ENCODE results near the gene PPFIA2. TPM values are rescaled to one million over a fixed set of nuclear protein-coding genes. Genes with fewer than 3 reads are reported as not detected.
A peak's percentile ranks its signal among the peaks of the same experiment; 100 is the strongest.
"Not testable (repeated sequence)": the region's sequence is repeated elsewhere in the genome, so short reads cannot be mapped to it uniquely, and the experiment has no call there.

The PPFIA2 gene
- total and polyA plus RNA-seq, 8 donors = 0.15 to 9.9 (median 2.2) TPM

DNA sequence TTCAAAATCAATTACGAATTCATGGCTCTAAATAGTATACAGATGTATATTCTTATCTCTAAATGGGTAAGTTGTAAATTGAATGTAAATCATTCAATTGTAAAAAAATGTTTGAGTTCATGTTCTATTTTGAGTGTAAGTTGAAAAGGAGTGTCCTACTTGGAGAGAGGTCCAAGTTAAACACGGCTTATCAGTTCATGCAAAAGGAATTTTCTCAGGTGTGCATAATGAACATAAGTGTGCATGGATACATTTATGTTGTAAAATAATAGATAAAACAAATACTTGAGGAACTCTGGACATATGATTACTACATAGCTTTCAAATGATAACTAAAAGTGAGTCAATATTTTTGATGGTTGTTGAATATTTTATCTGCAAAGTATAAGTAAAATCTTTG lies 79.5 kb downstream of the PPFIA2 start:
- H3K9me3 ChIP-seq = no peaks in the 10 kb centered on the region
- no peak overlapping the region for H3K4me3 ChIP-seq
- no peak overlapping the region for H3K27ac ChIP-seq
- H3K27me3 ChIP-seq = no peaks in the 10 kb centered on the region
- DNase-seq = no peak
- H3K4me1 ChIP-seq = no peaks in the 10 kb centered on the region
- H3K36me3 ChIP-seq = no peaks in the 10 kb centered on the region
- intact Hi-C loops (cut with DNase I; ENCODE audit: low total_unique reads) = no loop called here
- TF ChIP-seq POLR2AphosphoS5 (IDR thresholded peaks at IDR 0.05) (no peak), EP300 (IDR thresholded peaks at IDR 0.05) (no peak), POLR2A (IDR thresholded peaks at IDR 0.05) (no peak)
- TF ChIP-seq, protein P1, sequence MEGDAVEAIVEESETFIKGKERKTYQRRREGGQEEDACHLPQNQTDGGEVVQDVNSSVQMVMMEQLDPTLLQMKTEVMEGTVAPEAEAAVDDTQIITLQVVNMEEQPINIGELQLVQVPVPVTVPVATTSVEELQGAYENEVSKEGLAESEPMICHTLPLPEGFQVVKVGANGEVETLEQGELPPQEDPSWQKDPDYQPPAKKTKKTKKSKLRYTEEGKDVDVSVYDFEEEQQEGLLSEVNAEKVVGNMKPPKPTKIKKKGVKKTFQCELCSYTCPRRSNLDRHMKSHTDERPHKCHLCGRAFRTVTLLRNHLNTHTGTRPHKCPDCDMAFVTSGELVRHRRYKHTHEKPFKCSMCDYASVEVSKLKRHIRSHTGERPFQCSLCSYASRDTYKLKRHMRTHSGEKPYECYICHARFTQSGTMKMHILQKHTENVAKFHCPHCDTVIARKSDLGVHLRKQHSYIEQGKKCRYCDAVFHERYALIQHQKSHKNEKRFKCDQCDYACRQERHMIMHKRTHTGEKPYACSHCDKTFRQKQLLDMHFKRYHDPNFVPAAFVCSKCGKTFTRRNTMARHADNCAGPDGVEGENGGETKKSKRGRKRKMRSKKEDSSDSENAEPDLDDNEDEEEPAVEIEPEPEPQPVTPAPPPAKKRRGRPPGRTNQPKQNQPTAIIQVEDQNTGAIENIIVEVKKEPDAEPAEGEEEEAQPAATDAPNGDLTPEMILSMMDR (IDR thresholded peaks at IDR 0.05) = no peak
- WGBS, 5 donors = 33 to 56% (median 35%) methylated on average over 2 of the region's 2 CpGs

DNA sequence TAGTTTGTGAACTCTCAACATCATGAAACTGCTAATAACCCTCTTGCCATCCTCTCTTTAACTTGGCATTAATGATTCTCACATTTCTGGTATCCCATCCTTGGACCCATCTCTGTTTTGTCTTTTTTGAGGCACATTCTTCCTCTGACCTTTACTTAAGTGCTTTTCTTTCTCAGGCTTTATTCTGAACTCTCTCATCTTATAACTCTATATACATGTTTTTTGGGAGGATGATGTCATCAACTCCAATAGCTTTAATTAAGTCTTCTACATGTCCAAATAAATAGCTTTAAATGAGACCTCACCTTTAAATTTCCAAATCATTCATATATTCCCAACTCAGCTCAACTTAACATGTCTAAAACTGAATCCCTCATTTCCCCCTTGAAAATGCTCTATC lies 88.4 kb downstream of the PPFIA2 start:
- no peaks in the 10 kb centered on the region for H3K4me1 ChIP-seq
- no peaks in the 10 kb centered on the region for H3K9me3 ChIP-seq
- TF ChIP-seq POLR2A (IDR thresholded peaks at IDR 0.05) (no peak), POLR2AphosphoS5 (IDR thresholded peaks at IDR 0.05) (no peak), EP300 (IDR thresholded peaks at IDR 0.05) (no peak)
- TF ChIP-seq, protein P1 (IDR thresholded peaks at IDR 0.05) = no peak
- no peaks in the 10 kb centered on the region for H3K36me3 ChIP-seq
- no peaks in the 10 kb centered on the region for H3K27me3 ChIP-seq
- H3K27ac ChIP-seq = no peak overlapping the region
- intact Hi-C loops (cut with DNase I; ENCODE audit: low total_unique reads) = no loop called here
- DNase-seq = no peak
- no peak overlapping the region for H3K4me3 ChIP-seq

DNA sequence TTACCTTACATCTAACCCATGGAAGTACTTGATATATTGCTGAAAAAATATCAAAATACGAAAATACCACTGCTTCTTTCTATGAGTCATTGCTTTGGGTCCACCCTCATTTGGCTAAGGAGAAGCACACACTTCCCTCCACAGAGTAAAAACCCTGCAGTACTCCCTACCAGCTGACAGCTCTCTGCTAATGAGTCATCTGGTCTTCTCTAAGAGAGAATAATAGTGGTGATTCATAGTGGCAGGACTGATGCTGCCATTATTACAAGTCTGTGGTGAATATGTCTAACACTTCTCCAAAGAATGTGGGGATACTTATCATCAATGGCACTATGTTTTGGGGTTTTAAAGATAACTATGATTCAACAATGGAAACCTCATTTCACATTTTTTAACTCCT lies 90.7 kb downstream of the PPFIA2 start:
- H3K9me3 ChIP-seq = no peaks in the 10 kb centered on the region
- intact Hi-C loops (cut with DNase I; ENCODE audit: low total_unique reads) = no loop called here

DNA sequence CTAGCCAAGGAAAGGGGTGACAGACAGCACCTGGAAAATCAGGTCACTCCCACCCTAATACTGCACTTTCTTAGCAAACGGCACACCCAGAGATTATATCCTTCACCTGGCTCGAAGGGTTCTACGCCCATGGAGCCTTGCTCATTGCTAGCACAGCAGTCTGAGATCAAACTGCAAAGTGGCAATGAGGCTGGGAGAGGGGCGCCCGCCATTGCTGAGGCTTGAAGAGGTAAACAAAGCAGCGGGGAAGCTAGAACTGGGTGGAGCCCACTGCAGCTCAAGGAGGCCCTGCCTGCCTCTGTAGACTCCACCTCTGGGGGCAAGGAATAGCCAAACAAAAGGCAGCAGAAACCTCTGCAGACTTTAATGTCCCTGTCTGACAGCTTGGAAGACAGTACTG lies 99.8 kb downstream of the PPFIA2 start:
- H3K4me1 ChIP-seq; H3K9me3 ChIP-seq; H3K36me3 ChIP-seq; intact Hi-C loops (cut with DNase I; ENCODE audit: low total_unique reads); H3K27ac ChIP-seq; H3K27me3 ChIP-seq; H3K4me3 ChIP-seq; DNase-seq: not testable (repeated sequence)
- 82 to 84% (median 84%) methylated on average over 6 of the region's 6 CpGs for WGBS, 5 donors

More for the DNA sequence above, 90.7 kb downstream of the PPFIA2 start:
- H3K4me3 ChIP-seq = no peak overlapping the region
- no peak overlapping the region for H3K27ac ChIP-seq
- H3K4me1 ChIP-seq = no peaks in the 10 kb centered on the region
- no peaks in the 10 kb centered on the region for H3K27me3 ChIP-seq
- no peaks in the 10 kb centered on the region for H3K36me3 ChIP-seq
- 11 to 28% (median 19%) methylated on average over 1 of the region's 1 CpG for WGBS, 5 donors
- no peak for DNase-seq
- TF ChIP-seq, protein P1 (IDR thresholded peaks at IDR 0.05) = no peak
- no peak for TF ChIP-seq POLR2AphosphoS5 (IDR thresholded peaks at IDR 0.05)
- no peak for TF ChIP-seq EP300 (IDR thresholded peaks at IDR 0.05)
- no peak for TF ChIP-seq POLR2A (IDR thresholded peaks at IDR 0.05)

DNA sequence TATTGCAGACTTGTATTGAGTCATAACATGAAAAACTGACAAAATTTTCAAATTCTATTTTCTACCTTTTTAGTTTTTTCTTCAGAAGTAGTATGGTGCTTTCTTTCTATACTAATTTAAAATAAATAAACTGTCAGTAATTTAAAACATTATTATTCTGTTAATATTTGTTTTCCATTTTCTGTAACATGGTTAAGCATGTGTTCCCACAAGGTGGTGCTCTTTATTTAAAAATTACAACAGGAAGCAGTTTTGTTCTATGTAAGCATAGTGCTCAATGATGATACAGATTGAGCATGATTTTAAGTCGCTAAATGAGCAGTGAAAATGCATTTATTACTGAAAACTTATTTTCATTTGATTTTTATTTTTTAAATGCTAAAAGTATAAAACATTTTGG lies 114.6 kb downstream of the PPFIA2 start:
- Histone ChIP-seq H3K36me3 (no peaks in the 10 kb centered on the region), H3K9me3 (no peaks in the 10 kb centered on the region), H3K27ac (no peak overlapping the region), H3K27me3 (no peaks in the 10 kb centered on the region), H3K4me3 (no peak overlapping the region), H3K4me1 (no peaks in the 10 kb centered on the region)
- peak in 1 of 2 donors; percentile 74 for DNase-seq
- TF ChIP-seq, protein P1 (IDR thresholded peaks at IDR 0.05) = peak in 4 of 7 experiments; percentile 24 to 60 (median 46)
- TF ChIP-seq EP300 (IDR thresholded peaks at IDR 0.05) = no peak
- TF ChIP-seq POLR2AphosphoS5 (IDR thresholded peaks at IDR 0.05) = no peak
- 0 to 4% (median 2%) methylated on average over 1 of the region's 1 CpG for WGBS, 5 donors
- intact Hi-C loops (cut with DNase I; ENCODE audit: low total_unique reads) = loop anchor here (10.0 kb wide), 1 partner anchor 690 kb away; no protein-coding TSS in a partner anchor

All from stomach (tissue), 9 donors.